Chondrocyte (in vitro differentiated cells): ENCODE measurements around the gene PAPSS1. TPM values are rescaled to one million over a fixed set of nuclear protein-coding genes. Genes with fewer than 3 reads are reported as not detected.

Experiments
- DNase-seq: peaks from one replicate; pipeline ENCODE4 v3.0.0; 2021; ENCODE audit warnings: mixed read lengths, low spot score
- H3K27ac Mint-ChIP-seq: one replicate; pipeline ENCODE4 v1.8.0; 2021; ENCODE audit warnings: mild to moderate bottlenecking, moderate library complexity, mixed read lengths; ENCODE audit not compliant: unreplicated experiment
- H3K27me3 Mint-ChIP-seq: 2 replicates; pipeline ENCODE4 v1.8.0; 2021; ENCODE audit warnings: low read depth, mixed read lengths
- H3K36me3 Mint-ChIP-seq: 2 replicates; pipeline ENCODE4 v1.8.0; 2021; ENCODE audit warnings: low read depth, mixed read lengths
- H3K4me1 Mint-ChIP-seq: 2 replicates; pipeline ENCODE4 v1.8.0; 2021; ENCODE audit warnings: low read depth, mild to moderate bottlenecking, mixed read lengths
- H3K4me3 Mint-ChIP-seq: one replicate; pipeline ENCODE4 v1.8.0; 2021; ENCODE audit warnings: mild to moderate bottlenecking, moderate library complexity, mixed read lengths; ENCODE audit not compliant: unreplicated experiment
- H3K9me3 Mint-ChIP-seq: 2 replicates; pipeline ENCODE4 v1.8.0; 2021; ENCODE audit warnings: low read depth, mixed read lengths
- total RNA-seq: library from RNA; stranded (reverse); gene quantifications from 3 replicates; pipeline ENCODE4 v1.2.1, GENCODE V29; 2021
- TF ChIP-seq, protein P1 (sequence below): fragments of 200-600 bp; sonication (generic); IDR thresholded peaks from 2 replicates; pipeline ENCODE4 v1.5.0; 2021; ENCODE audit warnings: antibody characterized with exemption, mild to moderate bottlenecking, moderate library complexity

Gene PAPSS1
- total RNA-seq, 1 donor from 2014 or later = 105 TPM

DNA sequence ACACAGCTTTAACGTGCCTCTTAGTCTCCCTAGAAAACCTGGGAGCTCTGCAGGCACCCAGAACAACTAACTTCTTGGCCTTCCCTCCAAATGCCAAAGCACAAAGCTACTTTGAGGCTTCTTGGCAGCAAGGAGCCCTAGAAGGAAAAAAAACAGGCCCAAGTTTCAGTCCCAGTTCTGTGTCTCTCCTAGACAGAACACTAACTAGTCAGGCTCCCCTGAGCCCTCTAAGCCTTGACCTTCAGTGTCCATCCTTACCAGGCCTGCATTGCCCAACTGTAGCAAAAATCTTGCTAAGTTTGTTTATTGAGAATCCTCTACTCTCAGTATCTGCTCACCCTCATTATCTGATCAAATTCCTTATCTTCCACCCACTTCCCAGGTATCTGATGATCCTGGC, 79.2 kb downstream of the PAPSS1 start:
- H3K4me1 Mint-ChIP-seq = peaks cover 19% of the 10 kb centered on the region
- no peak for DNase-seq
- H3K36me3 Mint-ChIP-seq = peaks cover 12% of the 10 kb centered on the region
- no peaks in the 10 kb centered on the region for H3K9me3 Mint-ChIP-seq
- peak overlapping the region; percentile 42 for H3K27ac Mint-ChIP-seq
- no peaks in the 10 kb centered on the region for H3K27me3 Mint-ChIP-seq
- TF ChIP-seq, protein P1, sequence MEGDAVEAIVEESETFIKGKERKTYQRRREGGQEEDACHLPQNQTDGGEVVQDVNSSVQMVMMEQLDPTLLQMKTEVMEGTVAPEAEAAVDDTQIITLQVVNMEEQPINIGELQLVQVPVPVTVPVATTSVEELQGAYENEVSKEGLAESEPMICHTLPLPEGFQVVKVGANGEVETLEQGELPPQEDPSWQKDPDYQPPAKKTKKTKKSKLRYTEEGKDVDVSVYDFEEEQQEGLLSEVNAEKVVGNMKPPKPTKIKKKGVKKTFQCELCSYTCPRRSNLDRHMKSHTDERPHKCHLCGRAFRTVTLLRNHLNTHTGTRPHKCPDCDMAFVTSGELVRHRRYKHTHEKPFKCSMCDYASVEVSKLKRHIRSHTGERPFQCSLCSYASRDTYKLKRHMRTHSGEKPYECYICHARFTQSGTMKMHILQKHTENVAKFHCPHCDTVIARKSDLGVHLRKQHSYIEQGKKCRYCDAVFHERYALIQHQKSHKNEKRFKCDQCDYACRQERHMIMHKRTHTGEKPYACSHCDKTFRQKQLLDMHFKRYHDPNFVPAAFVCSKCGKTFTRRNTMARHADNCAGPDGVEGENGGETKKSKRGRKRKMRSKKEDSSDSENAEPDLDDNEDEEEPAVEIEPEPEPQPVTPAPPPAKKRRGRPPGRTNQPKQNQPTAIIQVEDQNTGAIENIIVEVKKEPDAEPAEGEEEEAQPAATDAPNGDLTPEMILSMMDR = no peak
- H3K4me3 Mint-ChIP-seq = no peak overlapping the region

DNA sequence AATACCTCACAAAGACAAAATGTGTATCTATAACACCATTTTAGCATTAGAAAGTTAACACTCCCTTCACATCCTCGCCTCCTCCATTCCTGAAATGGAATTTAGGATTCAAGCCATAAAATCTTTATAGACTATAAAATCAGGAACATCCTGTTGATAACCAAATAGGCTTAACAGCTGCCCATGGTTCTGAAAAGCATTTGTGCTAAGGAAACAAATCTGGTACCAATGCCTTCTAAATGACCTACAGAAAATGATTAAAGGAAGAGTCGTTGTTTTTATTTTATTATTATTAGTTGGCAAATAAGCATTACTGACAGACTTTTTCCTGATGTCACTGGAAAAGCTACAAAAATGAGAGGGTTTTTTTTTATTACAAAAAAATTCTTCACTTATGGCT, 79.8 kb downstream of the PAPSS1 start:
- DNase-seq = no peak
- H3K9me3 Mint-ChIP-seq = no peaks in the 10 kb centered on the region
- TF ChIP-seq, protein P1 = no peak
- no peaks in the 10 kb centered on the region for H3K27me3 Mint-ChIP-seq
- peaks cover 12% of the 10 kb centered on the region for H3K36me3 Mint-ChIP-seq
- H3K4me3 Mint-ChIP-seq = no peak overlapping the region
- H3K27ac Mint-ChIP-seq = no peak overlapping the region
- peaks cover 19% of the 10 kb centered on the region for H3K4me1 Mint-ChIP-seq

DNA sequence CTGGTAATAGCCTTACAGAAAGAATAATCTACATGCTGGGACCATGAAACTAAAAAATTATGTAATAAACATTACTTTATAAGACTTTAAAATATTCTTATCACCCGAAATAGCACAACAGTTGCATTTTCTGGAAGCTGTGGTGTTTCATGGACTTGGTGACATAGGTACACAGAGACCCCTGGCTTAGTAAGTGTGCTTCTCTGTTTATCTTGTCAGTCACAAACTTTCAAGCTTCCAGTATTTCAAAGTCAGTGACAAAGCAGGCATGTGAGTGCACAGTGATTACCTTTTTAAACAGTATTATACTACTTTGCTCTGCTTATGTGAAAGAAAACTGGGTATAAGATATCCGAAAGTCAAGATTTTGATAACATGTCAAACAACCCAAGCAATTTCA, 84.3 kb downstream of the PAPSS1 start:
- Mint-ChIP-seq H3K4me1 (peaks cover 15% of the 10 kb centered on the region), H3K27me3 (no peaks in the 10 kb centered on the region), H3K36me3 (peaks cover 3% of the 10 kb centered on the region), H3K4me3 (no peak overlapping the region), H3K9me3 (no peaks in the 10 kb centered on the region), H3K27ac (no peak overlapping the region)
- TF ChIP-seq, protein P1 = no peak
- DNase-seq = no peak

DNA sequence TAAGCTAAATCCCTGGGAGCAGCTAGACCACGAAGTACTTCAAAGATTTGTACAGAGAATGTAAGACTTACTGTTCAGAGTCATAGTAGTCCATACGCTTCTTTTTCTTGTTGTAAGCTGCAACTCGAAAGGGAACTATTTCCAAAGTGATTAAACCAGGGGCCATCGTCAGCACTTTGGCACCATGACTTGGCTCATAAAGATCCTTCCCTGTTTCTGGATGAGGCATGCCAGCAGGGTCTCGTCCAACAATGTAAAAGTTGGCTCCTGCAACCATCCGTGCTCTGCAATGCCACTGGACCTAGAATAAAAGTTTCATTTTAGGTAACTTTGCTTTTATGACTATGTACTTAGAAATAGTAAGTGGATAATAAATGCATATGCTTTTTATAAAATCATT, 88.5 kb downstream of the PAPSS1 start:
- Mint-ChIP-seq H3K27me3 (no peaks in the 10 kb centered on the region), H3K4me1 (peaks cover 12% of the 10 kb centered on the region)

DNA sequence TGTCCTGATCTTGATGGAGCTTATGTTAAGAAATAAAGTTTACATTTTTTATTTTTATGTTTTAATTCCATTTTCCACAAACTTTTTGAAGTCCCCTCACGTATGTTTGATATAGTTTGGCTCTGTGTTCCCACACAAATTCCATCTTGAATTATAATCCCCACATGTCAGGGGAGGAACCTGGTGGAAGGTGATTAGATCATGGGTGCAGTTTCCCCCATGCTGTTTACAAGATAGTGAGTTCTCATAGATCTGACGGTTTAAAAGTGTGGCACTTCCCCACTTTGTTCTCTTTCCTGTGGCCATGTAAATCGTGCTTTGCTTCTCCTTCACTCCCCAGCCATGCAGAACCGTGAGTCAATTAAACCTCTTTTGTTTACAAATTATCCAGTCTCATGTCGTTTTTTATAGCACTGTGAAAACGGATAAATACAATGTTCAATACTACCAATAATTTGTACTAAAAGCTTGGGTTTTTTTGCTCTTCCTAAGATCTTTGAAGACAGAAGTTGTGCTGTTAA, 89.8 kb downstream of the PAPSS1 start:
- H3K27me3 Mint-ChIP-seq = no peaks in the 10 kb centered on the region
- no peak overlapping the region for H3K27ac Mint-ChIP-seq
- peaks cover 10% of the 10 kb centered on the region for H3K36me3 Mint-ChIP-seq
- peaks cover 14% of the 10 kb centered on the region for H3K4me1 Mint-ChIP-seq
- H3K4me3 Mint-ChIP-seq = no peak overlapping the region
- DNase-seq = no peak
- TF ChIP-seq, protein P1 = no peak
- H3K9me3 Mint-ChIP-seq = no peaks in the 10 kb centered on the region

More for the DNA sequence above, 88.5 kb downstream of the PAPSS1 start:
- DNase-seq = no peak
- no peak overlapping the region for H3K27ac Mint-ChIP-seq
- no peaks in the 10 kb centered on the region for H3K9me3 Mint-ChIP-seq
- TF ChIP-seq, protein P1 = no peak
- H3K4me3 Mint-ChIP-seq = no peak overlapping the region
- H3K36me3 Mint-ChIP-seq = peaks cover 10% of the 10 kb centered on the region
